Stomach (tissue), 4 donors: ENCODE measurements around the gene NPB.

Experiments used
- CTCF ChIP-seq, 7 experiments: fragments of 450-650 bp in 4 of 7; fragments of 200-600 bp in 3 of 7; sonication (generic) in 3 of 7; IDR thresholded peaks; one replicate each; pipeline ENCODE4 v1.5.1; 2016 to 2019; ENCODE audit warnings: antibody characterized with exemption in 7 of 7, control low read depth in 2 of 7, mild to moderate bottlenecking in 1 of 7
- EP300 ChIP-seq: sonication (generic); formaldehyde crosslinking; IDR thresholded peaks from one replicate; pipeline ENCODE4 v1.6.1; 2017; ENCODE audit warnings: antibody characterized with exemption
- POLR2A ChIP-seq, 4 donors: fragments of 450-650 bp; IDR thresholded peaks; one replicate each; pipeline ENCODE4 v1.6.1; 2016; ENCODE audit warnings: antibody characterized with exemption in 4 of 4, control low read depth in 2 of 4, mild to moderate bottlenecking in 1 of 4, moderate library complexity in 1 of 4
- POLR2AphosphoS5 ChIP-seq, 3 donors: sonication (generic); formaldehyde crosslinking; IDR thresholded peaks; one replicate each; pipeline ENCODE4 v1.6.1; 2016; ENCODE audit warnings: antibody characterized with exemption in 3 of 3

DNA sequence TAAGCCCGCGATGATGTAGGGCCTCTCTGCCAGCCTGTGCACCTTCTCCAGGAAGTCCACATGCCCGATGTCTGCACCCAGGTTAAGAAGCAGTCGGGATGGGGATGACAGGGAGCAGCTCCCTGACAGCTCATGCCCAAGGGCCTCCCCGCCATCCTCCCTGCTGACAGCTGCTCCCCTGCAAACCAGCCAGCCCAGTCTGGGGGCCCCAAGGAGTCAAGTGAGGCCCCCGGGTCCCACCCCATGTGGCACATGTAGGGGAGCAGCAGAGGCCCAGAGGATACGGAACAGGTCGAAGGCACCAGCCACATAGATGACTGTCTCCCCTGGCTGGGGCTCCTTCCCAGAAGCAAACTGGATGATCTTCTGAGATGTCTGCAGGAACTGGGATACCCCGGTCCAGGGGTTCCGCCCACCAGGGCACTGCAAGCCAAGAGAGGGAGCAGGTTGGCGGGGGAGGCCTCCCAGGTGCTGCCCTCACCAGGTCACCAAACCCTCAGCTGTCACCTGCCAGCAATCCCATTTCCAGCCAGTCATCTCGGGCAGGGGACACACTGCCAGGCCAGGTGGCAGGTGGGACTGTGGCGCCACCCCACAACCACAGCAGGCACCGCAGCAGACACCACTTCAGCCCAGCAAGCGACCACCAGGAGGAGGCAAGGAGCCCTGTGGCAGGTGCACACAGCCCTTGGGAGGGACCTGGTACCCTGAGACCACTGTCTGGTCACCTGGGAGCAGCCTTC, 4.6 kb downstream of the NPB start:
- TF ChIP-seq CTCF (IDR thresholded peaks at IDR 0.05) (no peak), POLR2AphosphoS5 (IDR thresholded peaks at IDR 0.05) (no peak), EP300 (no peak), POLR2A (IDR thresholded peaks at IDR 0.05) (no peak)
